ENCODE data around the gene PCDHGA10.
"Not testable (repeated sequence)": the region's sequence is repeated elsewhere in the genome, so short reads cannot be mapped to it uniquely, and the experiment has no call there.

The PCDHGA10 gene

GRCh38 chr5:141393267-141393666 is 19.5 kb upstream of the PCDHGA10 start:
- no peak for DNase-seq

DNA sequence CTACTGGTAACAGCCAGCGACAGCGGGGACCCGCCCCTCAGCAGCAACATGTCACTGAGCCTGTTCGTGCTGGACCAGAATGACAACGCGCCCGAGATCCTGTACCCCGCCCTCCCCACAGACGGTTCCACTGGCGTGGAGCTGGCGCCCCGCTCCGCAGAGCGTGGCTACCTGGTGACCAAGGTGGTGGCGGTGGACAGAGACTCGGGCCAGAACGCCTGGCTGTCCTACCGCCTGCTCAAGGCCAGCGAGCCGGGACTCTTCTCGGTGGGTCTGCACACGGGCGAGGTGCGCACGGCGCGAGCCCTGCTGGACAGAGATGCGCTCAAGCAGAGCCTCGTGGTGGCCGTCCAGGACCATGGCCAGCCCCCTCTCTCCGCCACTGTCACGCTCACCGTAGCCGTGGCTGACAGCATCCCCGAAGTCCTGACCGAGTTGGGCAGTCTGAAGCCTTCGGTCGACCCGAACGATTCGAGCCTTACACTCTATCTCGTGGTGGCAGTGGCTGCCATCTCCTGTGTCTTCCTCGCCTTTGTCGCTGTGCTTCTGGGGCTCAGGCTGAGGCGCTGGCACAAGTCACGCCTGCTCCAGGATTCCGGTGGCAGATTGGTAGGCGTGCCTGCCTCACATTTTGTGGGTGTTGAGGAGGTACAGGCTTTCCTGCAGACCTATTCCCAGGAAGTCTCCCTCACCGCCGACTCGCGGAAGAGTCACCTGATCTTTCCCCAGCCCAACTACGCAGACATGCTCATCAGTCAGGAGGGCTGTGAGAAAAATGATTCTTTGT is 18.2 kb upstream of the PCDHGA10 start:
- not testable (repeated sequence) for DNase-seq

- DNase-seq, result not testable (repeated sequence)
Measured at GRCh38 chr5:141397756-141398551, 14.8 kb upstream of the PCDHGA10 start, which contains the start of gene PCDHGB5. TSS of gene PCDHGB5 (plus strand) at chr5:141397947. CDS start at chr5:141398128, 181 bp downstream.

- DNase-seq, result no peak
Measured at GRCh38 chr5:141398608-141399007, 14.2 kb upstream of the PCDHGA10 start.

DNA sequence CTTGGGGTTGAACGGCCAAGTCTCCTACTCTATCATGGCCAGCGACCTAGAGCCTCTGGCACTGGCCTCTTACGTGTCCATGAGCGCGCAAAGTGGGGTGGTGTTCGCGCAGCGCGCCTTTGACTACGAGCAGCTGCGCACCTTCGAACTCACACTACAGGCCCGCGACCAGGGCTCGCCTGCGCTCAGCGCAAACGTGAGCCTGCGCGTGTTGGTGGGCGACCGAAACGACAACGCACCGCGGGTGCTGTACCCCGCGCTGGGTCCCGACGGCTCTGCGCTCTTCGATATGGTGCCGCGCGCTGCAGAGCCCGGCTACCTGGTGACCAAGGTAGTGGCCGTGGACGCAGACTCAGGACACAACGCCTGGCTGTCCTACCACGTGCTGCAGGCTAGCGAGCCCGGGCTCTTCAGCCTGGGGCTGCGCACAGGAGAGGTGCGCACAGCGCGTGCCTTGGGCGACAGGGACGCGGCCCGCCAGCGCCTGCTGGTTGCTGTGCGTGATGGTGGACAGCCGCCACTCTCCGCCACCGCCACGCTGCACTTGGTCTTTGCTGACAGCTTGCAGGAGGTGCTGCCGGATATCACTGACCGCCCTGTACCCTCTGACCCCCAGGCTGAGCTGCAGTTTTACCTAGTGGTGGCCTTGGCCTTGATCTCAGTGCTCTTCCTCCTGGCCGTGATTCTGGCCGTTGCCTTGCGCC is 13.1 kb upstream of the PCDHGA10 start:
- DNase-seq, result no peak

- no peak for DNase-seq
Measured at GRCh38 chr5:141402553-141403243, 10.1 kb upstream of the PCDHGA10 start, which contains the start of gene PCDHGA9. TSS of gene PCDHGA9 (plus strand) at chr5:141402778. CDS start at chr5:141402953, 175 bp downstream.

- DNase-seq, result no peak
Measured at GRCh38 chr5:141403387-141403786, 9.4 kb upstream of the PCDHGA10 start.

DNA sequence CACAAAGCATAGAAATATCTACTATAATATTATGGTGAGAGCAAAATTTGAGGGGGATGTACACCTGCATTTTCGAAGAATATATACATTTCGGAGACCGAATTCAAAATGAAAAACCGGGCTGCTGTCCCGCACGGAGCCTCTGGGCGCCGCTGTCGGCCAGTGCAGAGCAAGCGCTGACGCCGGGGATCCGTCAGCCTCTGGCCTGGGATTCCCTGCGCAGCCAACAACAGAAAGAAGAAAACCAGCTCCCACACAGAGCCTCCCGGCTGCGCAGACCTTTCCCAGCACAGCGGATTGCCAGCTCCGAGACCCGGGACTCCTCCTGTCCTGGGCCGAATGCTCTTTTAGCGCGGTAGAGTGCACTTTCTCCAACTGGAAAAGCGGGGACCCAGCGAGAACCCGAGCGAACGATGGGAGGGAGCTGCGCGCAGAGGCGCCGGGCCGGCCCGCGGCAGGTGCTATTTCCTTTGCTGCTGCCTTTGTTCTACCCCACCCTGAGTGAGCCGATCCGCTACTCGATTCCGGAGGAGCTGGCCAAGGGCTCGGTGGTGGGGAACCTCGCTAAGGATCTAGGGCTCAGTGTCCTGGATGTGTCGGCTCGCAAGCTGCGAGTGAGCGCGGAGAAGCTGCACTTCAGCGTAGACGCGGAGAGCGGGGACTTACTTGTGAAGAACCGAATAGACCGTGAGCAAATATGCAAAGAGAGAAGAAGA is 4.8 kb upstream of the PCDHGA10 start, which contains the start of gene PCDHGB6:
Gene PCDHGB6, plus strand, starts transcription at position 232 of the 716 bp plus-strand sequence. Its CDS starts 182 bp downstream, at position 414.
- DNase-seq, result not testable (repeated sequence)

GRCh38 chr5:141409598-141410306 is 3.0 kb upstream of the PCDHGA10 start:
- DNase-seq, result no peak

DNA sequence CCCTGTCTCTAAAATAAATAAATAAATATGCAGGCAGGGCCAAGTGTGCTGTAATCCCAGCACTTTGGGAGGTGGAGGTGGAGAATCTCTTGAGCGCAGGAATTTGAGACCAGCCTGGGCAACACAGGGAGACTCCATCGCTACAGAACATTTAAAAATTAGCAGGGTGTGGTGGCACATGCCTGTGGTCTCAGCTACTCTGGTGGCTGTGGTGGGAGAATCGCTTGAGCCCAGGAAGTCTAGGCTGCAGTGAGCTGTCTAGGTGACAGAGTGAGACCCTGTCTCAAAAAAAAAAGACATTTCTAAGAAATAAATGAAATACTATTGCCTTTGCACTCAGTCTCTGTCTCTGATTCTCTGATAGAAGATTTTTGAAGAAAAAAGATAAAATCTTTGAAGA is 1.2 kb upstream of the PCDHGA10 start:
- no peak for DNase-seq

GRCh38 chr5:141413540-141414069 is 818 bp downstream of the PCDHGA10 start:
- no peak for DNase-seq

DNA sequence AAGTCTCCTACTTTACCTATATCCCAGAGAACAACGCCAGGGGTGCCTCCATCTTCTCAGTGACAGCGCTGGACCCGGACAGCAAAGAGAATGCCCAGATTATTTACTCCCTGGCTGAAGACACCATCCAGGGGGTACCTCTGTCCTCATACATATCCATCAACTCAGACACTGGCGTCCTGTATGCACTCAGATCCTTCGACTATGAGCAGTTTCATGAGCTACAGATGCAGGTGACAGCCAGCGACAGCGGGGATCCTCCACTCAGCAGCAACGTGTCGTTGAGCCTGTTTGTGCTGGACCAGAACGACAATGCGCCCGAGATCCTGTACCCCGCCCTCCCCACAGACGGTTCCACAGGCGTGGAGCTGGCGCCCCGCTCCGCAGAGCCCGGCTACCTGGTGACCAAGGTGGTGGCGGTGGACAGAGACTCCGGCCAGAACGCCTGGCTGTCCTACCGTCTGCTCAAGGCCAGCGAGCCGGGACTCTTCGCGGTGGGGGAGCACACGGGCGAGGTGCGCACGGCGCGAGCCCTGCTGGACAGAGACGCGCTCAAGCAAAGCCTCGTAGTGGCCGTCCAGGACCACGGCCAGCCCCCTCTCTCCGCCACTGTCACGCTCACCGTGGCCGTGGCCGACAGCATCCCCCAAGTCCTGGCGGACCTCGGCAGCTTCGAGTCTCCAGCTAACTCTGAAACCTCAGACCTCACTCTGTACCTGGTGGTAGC is 1.9 kb downstream of the PCDHGA10 start:
- DNase-seq, result not testable (repeated sequence)

- not testable (repeated sequence) for DNase-seq
Measured at GRCh38 chr5:141415275-141415618, 2.5 kb downstream of the PCDHGA10 start.

DNA sequence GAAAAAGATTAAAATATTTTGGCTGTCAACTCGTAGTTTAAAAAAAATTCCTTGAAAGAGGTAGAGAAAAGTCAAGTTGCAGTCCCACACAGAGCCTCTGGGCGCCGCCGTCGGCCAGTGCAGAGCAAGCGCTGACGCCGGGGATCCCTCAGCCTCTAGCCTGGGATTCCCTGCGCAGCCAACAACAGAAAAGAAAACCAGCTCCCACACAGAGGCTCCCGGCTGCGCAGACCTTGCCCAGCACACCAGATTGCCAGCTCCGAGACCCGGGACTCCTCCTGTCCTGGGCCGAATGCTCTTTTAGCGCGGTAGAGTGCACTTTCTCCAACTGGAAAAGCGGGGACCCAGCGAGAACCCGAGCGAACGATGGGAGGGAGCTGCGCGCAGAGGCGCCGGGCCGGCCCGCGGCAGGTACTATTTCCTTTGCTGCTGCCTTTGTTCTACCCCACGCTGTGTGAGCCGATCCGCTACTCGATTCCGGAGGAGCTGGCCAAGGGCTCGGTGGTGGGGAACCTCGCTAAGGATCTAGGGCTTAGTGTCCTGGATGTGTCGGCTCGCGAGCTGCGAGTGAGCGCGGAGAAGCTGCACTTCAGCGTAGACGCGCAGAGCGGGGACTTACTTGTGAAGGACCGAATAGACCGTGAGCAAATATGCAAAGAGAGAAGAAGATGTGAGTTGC is 4.8 kb downstream of the PCDHGA10 start, which contains the start of gene PCDHGB7:
Gene PCDHGB7, plus strand, starts transcription at position 184 of the 679 bp plus-strand sequence. Its CDS starts 183 bp downstream, at position 367.
- DNase-seq, result not testable (repeated sequence)

DNA sequence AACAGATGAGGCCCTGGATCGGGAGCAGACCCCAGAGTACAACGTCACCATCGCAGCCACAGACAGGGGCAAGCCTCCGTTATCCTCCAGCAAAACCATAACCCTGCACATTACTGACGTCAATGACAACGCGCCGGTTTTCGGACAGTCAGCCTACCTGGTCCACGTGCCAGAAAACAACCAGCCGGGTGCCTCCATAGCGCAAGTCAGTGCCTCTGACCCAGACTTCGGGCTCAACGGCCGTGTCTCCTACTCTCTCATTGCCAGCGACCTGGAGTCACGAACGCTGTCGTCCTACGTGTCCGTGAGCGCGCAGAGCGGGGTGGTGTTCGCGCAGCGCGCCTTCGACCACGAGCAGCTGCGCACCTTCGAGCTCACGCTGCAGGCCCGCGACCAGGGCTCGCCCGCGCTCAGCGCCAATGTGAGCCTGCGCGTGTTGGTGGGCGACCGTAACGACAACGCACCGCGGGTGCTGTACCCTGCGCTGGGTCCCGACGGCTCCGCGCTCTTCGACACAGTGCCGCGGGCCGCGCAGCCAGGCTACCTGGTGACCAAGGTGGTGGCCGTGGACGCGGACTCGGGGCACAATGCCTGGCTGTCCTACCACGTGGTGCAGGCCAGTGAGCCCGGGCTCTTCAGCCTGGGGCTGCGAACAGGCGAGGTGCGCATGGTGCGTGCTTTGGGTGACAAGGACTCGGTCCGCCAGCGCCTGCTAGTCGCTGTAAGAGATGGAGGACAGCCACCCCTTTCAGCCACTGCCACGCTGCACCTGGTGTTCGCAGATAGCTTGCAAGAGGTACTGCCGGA is 6.5 kb downstream of the PCDHGA10 start:
- no peak for DNase-seq

GRCh38 chr5:141420855-141421488 is 8.2 kb downstream of the PCDHGA10 start, which contains the start of gene PCDHGA11:
TSS of gene PCDHGA11 (plus strand) at chr5:141421051. CDS start at chr5:141421228, 177 bp downstream.
- no peak for DNase-seq

DNA sequence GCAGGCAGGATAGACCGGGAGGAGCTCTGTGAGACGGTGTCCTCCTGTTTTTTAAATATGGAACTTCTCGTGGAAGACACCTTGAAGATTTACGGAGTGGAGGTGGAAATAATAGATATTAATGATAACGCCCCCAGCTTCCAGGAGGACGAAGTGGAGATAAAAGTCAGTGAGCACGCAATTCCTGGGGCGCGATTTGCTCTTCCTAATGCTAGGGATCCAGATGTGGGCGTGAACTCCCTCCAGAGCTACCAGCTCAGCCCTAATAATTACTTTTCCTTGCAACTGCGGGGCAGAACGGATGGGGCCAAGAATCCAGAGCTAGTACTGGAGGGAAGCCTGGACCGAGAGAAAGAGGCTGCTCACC is 8.7 kb downstream of the PCDHGA10 start:
- DNase-seq, result no peak

GRCh38 chr5:141422742-141423291 is 10.0 kb downstream of the PCDHGA10 start:
- no peak for DNase-seq

All from NCI-H345 (cell line).